PFSK-1 (cell line): Measurements from ENCODE around the gene ACTN4.

Experiments used
- FOXP2 ChIP-seq: optimal IDR thresholded peaks from 2 replicates; pipeline ENCODE3; 2011; ENCODE audit warnings: borderline replicate concordance, control low read depth, inconsistent platforms; ENCODE audit not compliant: insufficient read depth; ENCODE audit errors: extremely low read length, extremely low read depth
- POLR2AphosphoS5 ChIP-seq: IDR thresholded peaks from 2 replicates; pipeline ENCODE4 v1.6.1; 2012; ENCODE audit warnings: low read depth, mild to moderate bottlenecking, control low read depth, low read length, moderate library complexity
- REST ChIP-seq, 2 experiments: IDR thresholded peaks; 2 replicates each; pipeline versions ENCODE4 v1.6.1 to v1.8.0; 2011 to 2012; ENCODE audit warnings: low read depth in 2 of 2, low read length in 2 of 2, control low read depth in 1 of 2, inconsistent platforms in 1 of 2, mild to moderate bottlenecking in 1 of 2, moderate library complexity in 1 of 2; ENCODE audit not compliant: insufficient read depth in 1 of 2
- SIN3A ChIP-seq: IDR thresholded peaks from 2 replicates; pipeline ENCODE4 v1.6.1; 2012; ENCODE audit warnings: mild to moderate bottlenecking, low read length, moderate library complexity, borderline replicate concordance; ENCODE audit not compliant: insufficient read depth
- TAF1 ChIP-seq: IDR thresholded peaks from 2 replicates; pipeline ENCODE4 v1.6.1; 2012; ENCODE audit warnings: low read length, control low read depth, borderline replicate concordance; ENCODE audit not compliant: insufficient read depth

The ACTN4 gene

GRCh38 chr19:38740257-38740592 is 92.8 kb downstream of the ACTN4 start:
- TF ChIP-seq FOXP2 (no peak), POLR2AphosphoS5 (no peak), SIN3A (no peak), REST (IDR thresholded peaks at IDR 0.05; ENCODE audit: insufficient read depth in 1 of 2, low read depth in 2 of 2, low read length in 2 of 2) (no peak), TAF1 (no peak)

- TF ChIP-seq REST (IDR thresholded peaks at IDR 0.05; ENCODE audit: insufficient read depth in 1 of 2, low read depth in 2 of 2, low read length in 2 of 2) (no peak), FOXP2 (no peak), POLR2AphosphoS5 (no peak), SIN3A (no peak), TAF1 (no peak)
These were observed 93.5 kb downstream of the ACTN4 start for GRCh38 chr19:38740932-38741331.

GRCh38 chr19:38741670-38742069 is 94.2 kb downstream of the ACTN4 start:
- no peak for TF ChIP-seq POLR2AphosphoS5
- no peak for TF ChIP-seq SIN3A
- no peak for TF ChIP-seq FOXP2
- TF ChIP-seq REST (IDR thresholded peaks at IDR 0.05; ENCODE audit: insufficient read depth in 1 of 2, low read depth in 2 of 2, low read length in 2 of 2): no peak
- TF ChIP-seq TAF1: no peak

- TF ChIP-seq TAF1: no peak
- no peak for TF ChIP-seq POLR2AphosphoS5
- no peak for TF ChIP-seq SIN3A
- no peak for TF ChIP-seq FOXP2
- no peak for TF ChIP-seq REST (IDR thresholded peaks at IDR 0.05; ENCODE audit: insufficient read depth in 1 of 2, low read depth in 2 of 2, low read length in 2 of 2)
These were observed 94.8 kb downstream of the ACTN4 start for GRCh38 chr19:38742296-38742695.

GRCh38 chr19:38742906-38743305 is 95.5 kb downstream of the ACTN4 start:
- TF ChIP-seq REST (IDR thresholded peaks at IDR 0.05; ENCODE audit: insufficient read depth in 1 of 2, low read depth in 2 of 2, low read length in 2 of 2): no peak
- no peak for TF ChIP-seq TAF1
- no peak for TF ChIP-seq POLR2AphosphoS5
- no peak for TF ChIP-seq SIN3A
- no peak for TF ChIP-seq FOXP2
